ENCODE data around the gene KCNJ10. TPM values are rescaled to one million over a fixed set of nuclear protein-coding genes. Genes with fewer than 3 reads are reported as not detected.
A peak's percentile ranks its signal among the peaks of the same experiment; 100 is the strongest.

KCNJ10 gene
- total and polyA plus RNA-seq, 2 of the 13 experiments (the other 11 are each of a cell fraction or from before 2014, with no cell fraction given) = 4.4 to 10.3 TPM

- TF ChIP-seq ZSCAN25 (CRISPR knock-in tag; IDR thresholded peaks at IDR 0.05) = peak; percentile 84; the same call in 1 of the 2 replicates
- peak; percentile 34; the same call in 1 of the 2 replicates for TF ChIP-seq MAX (IDR thresholded peaks at IDR 0.05)
- TF ChIP-seq RFXANK (CRISPR knock-in tag; IDR thresholded peaks at IDR 0.05) = no peak
- TF ChIP-seq IRF9 (CRISPR knock-in tag; IDR thresholded peaks at IDR 0.05; ENCODE audit: borderline replicate concordance) = no peak
- no peak for TF ChIP-seq MAF1 (CRISPR knock-in tag; IDR thresholded peaks at IDR 0.05; ENCODE audit: borderline replicate concordance)
- peak; percentile 82 for TF ChIP-seq TEAD3 (CRISPR knock-in tag; optimal IDR thresholded peaks at IDR 0.05; ENCODE audit: borderline replicate concordance)
- TF ChIP-seq ZBTB42 (CRISPR knock-in tag; IDR thresholded peaks at IDR 0.05) = no peak
- TF ChIP-seq PPARG (CRISPR knock-in tag; conservative IDR thresholded peaks at IDR 0.05) = no peak
- no peak for TF ChIP-seq TSC22D2 (CRISPR knock-in tag; IDR thresholded peaks at IDR 0.05; ENCODE audit: borderline replicate concordance)
- TF ChIP-seq HOXA3 (CRISPR knock-in tag; IDR thresholded peaks at IDR 0.05) = 0 out of 2 replicates have a peak, but pooled peaks have one; percentile 14
- TF ChIP-seq ZNF263 (CRISPR knock-in tag; IDR thresholded peaks at IDR 0.05) = no peak
- TF ChIP-seq FOXM1 (CRISPR knock-in tag; IDR thresholded peaks at IDR 0.05) = no peak
- peak; percentile 51; the same call in 1 of the 2 replicates for TF ChIP-seq PATZ1 (CRISPR knock-in tag; IDR thresholded peaks at IDR 0.05)
- TF ChIP-seq POLR2G (IDR thresholded peaks at IDR 0.05; ENCODE audit: low read depth, low read length) = 0 out of 2 replicates have a peak, but pooled peaks have one; percentile 40
- no peak for TF ChIP-seq LRRFIP1 (CRISPR knock-in tag; conservative IDR thresholded peaks at IDR 0.05)
- no peak for TF ChIP-seq TFAP4 (IDR thresholded peaks at IDR 0.05; ENCODE audit: borderline replicate concordance, low read depth)
- no peak for TF ChIP-seq EHMT2 (IDR thresholded peaks at IDR 0.05; ENCODE audit: borderline replicate concordance, low read depth, low read length)
- TF ChIP-seq ETS1 (CRISPR knock-in tag; IDR thresholded peaks at IDR 0.05) = no peak
- TF ChIP-seq ZNF354B (CRISPR knock-in tag; IDR thresholded peaks at IDR 0.05) = 0 out of 2 replicates have a peak, but pooled peaks have one; percentile 21
- TF ChIP-seq SETDB1 (CRISPR knock-in tag; IDR thresholded peaks at IDR 0.05; ENCODE audit: borderline replicate concordance) = no peak
Observed at GRCh38 chr1:160098852-160099561, 29.0 kb upstream of the KCNJ10 start (continued).

Measured in HepG2 (cell line).